GM12878 (cell line): ENCODE results near the gene INSIG2. TPM values are rescaled to one million over a fixed set of nuclear protein-coding genes. Genes with fewer than 3 reads are reported as not detected.

ENCODE experiments used
- ATAC-seq: fragments of 200-7000 bp; cut with Tn5 transposase; 3 replicates; pipeline ENCODE4 v1.9.1; 2020; ENCODE audit warnings: mild to moderate bottlenecking, moderate library complexity
- BruUV-seq: library from RNA; stranded (reverse); fragments of 400-500 nt; replicated peaks from 2 replicates; lab custom pipeline; 2021; lab: Mats Ljungman, UMichigan
- CTCF ChIA-PET: fragments of 300-600 bp; sonication (Branson Sonifier 250); formaldehyde crosslinking; extraction: SDS; loops from one replicate; lab custom pipeline; 2021; ENCODE audit warnings: inconsistent platforms; lab: Yijun Ruan, JAX
- POLR2A ChIA-PET: fragments of 350-600 bp; formaldehyde crosslinking; extraction: SDS; loops from one replicate; lab custom pipeline; 2021; ENCODE audit warnings: inconsistent platforms; lab: Charles Lee
- RAD21 ChIA-PET: fragments of 300-600 bp; sonication (Branson Sonifier 250); formaldehyde crosslinking; loops from one replicate; lab custom pipeline; 2023; ENCODE audit warnings: antibody characterized with exemption; ENCODE audit not compliant: unreplicated experiment; lab: Charles Lee
- SMC1A ChIA-PET: fragments of 300-600 bp; sonication (Branson Sonifier 250); formaldehyde crosslinking; loops from one replicate; lab custom pipeline; 2023; ENCODE audit not compliant: unreplicated experiment, uncharacterized antibody; lab: Charles Lee
- DNase-seq: peaks from one replicate; pipeline ENCODE4 v3.0.0-alpha.2; 2011; ENCODE audit warnings: low read depth, low spot score
- FAIRE-seq: peaks from 3 replicates; lab custom pipeline; 2011; peaks lifted over from hg19 to GRCh38; lab: Jason Lieb, UNC
- H2AFZ ChIP-seq: 2 replicates; pipeline ENCODE4 v1.6.0; 2011; ENCODE audit warnings: low read depth, low read length, control low read depth; ENCODE audit not compliant: control insufficient read depth
- H3K27ac ChIP-seq: 2 replicates; pipeline ENCODE4 v1.5.1; 2011; ENCODE audit warnings: control low read depth; ENCODE audit not compliant: control insufficient read depth, insufficient read depth
- H3K27me3 ChIP-seq, 2 experiments: replicated peaks in 1 of 2; 2 replicates each; pipeline versions ENCODE4 v1.6.0 to v1.6.1; 2011; ENCODE audit warnings: low read length in 1 of 2; ENCODE audit not compliant: control insufficient read depth in 2 of 2, insufficient read depth in 2 of 2
- H3K36me3 ChIP-seq, 2 experiments: 2 replicates each; pipeline ENCODE4 v1.5.1; 2011; ENCODE audit warnings: low read length in 1 of 2; ENCODE audit not compliant: control insufficient read depth in 2 of 2, insufficient read depth in 2 of 2
- H3K4me1 ChIP-seq: 2 replicates; pipeline ENCODE4 v1.6.1; 2011; ENCODE audit warnings: mild to moderate bottlenecking, low read length, moderate library complexity, mixed read lengths; ENCODE audit not compliant: control insufficient read depth, insufficient read depth
- H3K4me2 ChIP-seq: 2 replicates; pipeline ENCODE4 v1.6.0; 2011; ENCODE audit warnings: control low read depth; ENCODE audit not compliant: control insufficient read depth, insufficient read depth
- H3K4me3 ChIP-seq: fragments of 200-600 bp; sonication (generic); 2 replicates; pipeline ENCODE4 v1.5.1; 2016
- H3K79me2 ChIP-seq: 2 replicates; pipeline ENCODE4 v1.6.0; 2011; ENCODE audit warnings: low read length; ENCODE audit not compliant: control insufficient read depth, insufficient read depth
- H3K9ac ChIP-seq: 2 replicates; pipeline ENCODE4 v1.8.0; 2011; ENCODE audit warnings: low read length, control low read depth, mixed read lengths; ENCODE audit not compliant: control insufficient read depth, insufficient read depth
- H3K9me3 ChIP-seq: replicated peaks from 3 replicates; pipeline ENCODE4 v1.5.1; 2011; ENCODE audit warnings: mild to moderate bottlenecking, low read length; ENCODE audit not compliant: control insufficient read depth, insufficient read depth
- H4K20me1 ChIP-seq: 2 replicates; pipeline ENCODE4 v1.6.0; 2011; ENCODE audit not compliant: control insufficient read depth, insufficient read depth
- BACH1 ChIP-seq: fragments of 450-650 bp; IDR thresholded peaks from 2 replicates; pipeline ENCODE4 v1.6.1; 2017; ENCODE audit warnings: mild to moderate bottlenecking, borderline replicate concordance
- KLF5 ChIP-seq: fragments of 450-650 bp; IDR thresholded peaks from 2 replicates; pipeline ENCODE4 v1.6.1; 2014; ENCODE audit warnings: mild to moderate bottlenecking; ENCODE audit not compliant: partially characterized antibody
- NFXL1 ChIP-seq: fragments of 450-650 bp; IDR thresholded peaks from 2 replicates; pipeline ENCODE4 v1.6.1; 2017; ENCODE audit warnings: antibody characterized with exemption, mild to moderate bottlenecking, borderline replicate concordance
- NFYA ChIP-seq: IDR thresholded peaks from 2 replicates; pipeline ENCODE4 v1.6.1; 2011; ENCODE audit warnings: low read depth, mild to moderate bottlenecking, low read length, improper control_type of control experiment, borderline replicate concordance
- POLR2AphosphoS5 ChIP-seq: IDR thresholded peaks from 2 replicates; pipeline ENCODE4 v1.6.1; 2011; ENCODE audit warnings: mild to moderate bottlenecking, low read length, inconsistent platforms
- SUZ12 ChIP-seq: fragments of 200-600 bp; sonication (generic); IDR thresholded peaks from one replicate; pipeline ENCODE4 v1.6.1; 2018; ENCODE audit warnings: antibody characterized with exemption, mild to moderate bottlenecking; ENCODE audit not compliant: unreplicated experiment
- ZNF384 ChIP-seq: IDR thresholded peaks from 2 replicates; pipeline ENCODE4 v1.6.1; 2012; ENCODE audit warnings: low read depth, mild to moderate bottlenecking, low read length, improper control_type of control experiment, borderline replicate concordance
- ZZZ3 ChIP-seq: IDR thresholded peaks from 2 replicates; pipeline ENCODE4 v1.6.1; 2011; ENCODE audit warnings: low read depth; ENCODE audit not compliant: control insufficient read depth, insufficient read length
- WGBS: methylation state at CpG from one replicate; pipeline ENCODE4 v1.1.6; 2016; ENCODE audit warnings: low lambda C conversion rate; ENCODE audit not compliant: insufficient replicate concordance, insufficient coverage; ENCODE audit errors: missing lambda C conversion rate; 5-methylcytosine and 5-hydroxymethylcytosine counted together
- in situ Hi-C: fragments of 300-500 bp; cut with MboI; formaldehyde crosslinking; loops from 9 replicates; pipeline ENCODE4 v1.14.3; 2018; ENCODE audit warnings: mixed read lengths
- intact Hi-C: fragments of 100-400 bp; cut with micrococcal nuclease; formaldehyde crosslinking; loops from one replicate; pipeline ENCODE4 v1.14.2; 2022; ENCODE audit not compliant: unreplicated experiment
- polyA plus RNA-seq, 11 experiments: library from polyadenylated mRNA; depleted of rRNA in 4 of 11; unstranded in 6 of 11; stranded (reverse) in 5 of 11; fragments of >200 nt; fragmentation: Nextera tagmentation in 4 of 11; fragmentation: Illumina TruSeq in 1 of 11; extraction: Ambion mirVana in 4 of 11; extraction: Trizol in 1 of 11; gene quantifications; 1 replicate in 1 of 11; 2 replicates in 10 of 11; pipeline versions ENCODE4 v1.2.1 to v1.2.3, GENCODE V29; 2011 to 2016; ENCODE audit warnings: inconsistent platforms in 2 of 11, missing spikeins in 2 of 11, low read depth in 1 of 11
- total RNA-seq, 4 experiments: library from RNA; depleted of rRNA in 3 of 4; stranded (reverse); fragments of >200 nt in 3 of 4; fragmentation: Illumina TruSeq in 1 of 4; extraction: Trizol in 1 of 4; gene quantifications; 2 replicates each; pipeline versions ENCODE4 v1.2.1 to v1.2.3, GENCODE V29; 2013 to 2021
- TF ChIP-seq, protein P1 (sequence below): fragments of 150-350 bp; IDR thresholded peaks from 2 replicates; pipeline ENCODE4 v1.6.1; 2014; ENCODE audit warnings: mild to moderate bottlenecking, low read depth, low read length

Gene INSIG2
- total and polyA plus RNA-seq, 10 of the 15 experiments (the other 5 are each of a cell fraction or from before 2014, with no cell fraction given), result 4.9 to 92.7 (median 12.0) TPM

- Histone ChIP-seq H3K36me3 (no peaks in the 10 kb centered on the region), H3K9ac (no peak overlapping the region), H3K4me1 (no peaks in the 10 kb centered on the region), H3K27me3 (no peaks in the 10 kb centered on the region), H4K20me1 (no peaks in the 10 kb centered on the region), H2AFZ (no peak overlapping the region), H3K4me3 (no peak overlapping the region), H3K4me2 (no peak overlapping the region), H3K79me2 (no peaks in the 10 kb centered on the region), H3K9me3 (no peaks in the 10 kb centered on the region), H3K27ac (no peak overlapping the region)
- CTCF ChIA-PET, result interaction anchor here (0.7 to 1.8 kb wide), 5 partner anchors 44 to 85 kb away, joined by 3 to 5 read pairs (median 3); partner anchors contain the start of gene INSIG2
- no peak for DNase-seq
- RAD21 ChIA-PET, result interaction anchor here (1.1 kb wide), 2 partner anchors 42 to 91 kb away, joined by 3 to 4 read pairs; no protein-coding TSS in a partner anchor
- in situ Hi-C loops (no loop called here), intact Hi-C loops (no loop called here)
- FAIRE-seq, result no peak
- no TSS peak for BruUV-seq
- SMC1A ChIA-PET, result interaction anchor here (0.8 to 1.5 kb wide), 7 partner anchors 9 to 49 kb away, joined by 3 to 5 read pairs (median 3); no protein-coding TSS in a partner anchor
- POLR2A ChIA-PET, result interaction anchor here (1.2 to 1.6 kb wide), 3 partner anchors 12 to 42 kb away, joined by 3 to 8 read pairs (median 3); no protein-coding TSS in a partner anchor
- no peak for ATAC-seq
- 67% methylated on average over 4 of the region's 4 CpGs for WGBS
- TF ChIP-seq SUZ12 (no peak), ZNF384 (no peak), POLR2AphosphoS5 (no peak), NFYA (no peak), BACH1 (no peak), ZZZ3 (no peak), NFXL1 (no peak), KLF5 (no peak)
- TF ChIP-seq, protein P1, sequence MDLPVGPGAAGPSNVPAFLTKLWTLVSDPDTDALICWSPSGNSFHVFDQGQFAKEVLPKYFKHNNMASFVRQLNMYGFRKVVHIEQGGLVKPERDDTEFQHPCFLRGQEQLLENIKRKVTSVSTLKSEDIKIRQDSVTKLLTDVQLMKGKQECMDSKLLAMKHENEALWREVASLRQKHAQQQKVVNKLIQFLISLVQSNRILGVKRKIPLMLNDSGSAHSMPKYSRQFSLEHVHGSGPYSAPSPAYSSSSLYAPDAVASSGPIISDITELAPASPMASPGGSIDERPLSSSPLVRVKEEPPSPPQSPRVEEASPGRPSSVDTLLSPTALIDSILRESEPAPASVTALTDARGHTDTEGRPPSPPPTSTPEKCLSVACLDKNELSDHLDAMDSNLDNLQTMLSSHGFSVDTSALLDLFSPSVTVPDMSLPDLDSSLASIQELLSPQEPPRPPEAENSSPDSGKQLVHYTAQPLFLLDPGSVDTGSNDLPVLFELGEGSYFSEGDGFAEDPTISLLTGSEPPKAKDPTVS, result no peak
Measured at GRCh38 chr2:118131771-118132170, 43.5 kb downstream of the INSIG2 start.
